Spleen (tissue), 11 donors: ENCODE results near the gene BRD4. TPM values are rescaled to one million over a fixed set of nuclear protein-coding genes. Genes with fewer than 3 reads are reported as not detected.

Experiments used
- DNase-seq: peaks from one replicate; pipeline ENCODE4 v3.0.0-alpha.2; 2020
- H3K27ac ChIP-seq, 8 donors: fragments of 200-600 bp; sonication (generic) in 7 of 8; 1 replicate in 4 of 8; 2 replicates in 4 of 8; pipeline versions ENCODE4 v1.5.0 to v1.8.0; 2016 to 2021; ENCODE audit warnings: inconsistent platforms in 4 of 8, mild to moderate bottlenecking in 4 of 8, moderate library complexity in 1 of 8
- H3K27me3 ChIP-seq, 7 donors: fragments of 200-600 bp; sonication (generic) in 6 of 7; replicated peaks in 1 of 7; 1 replicate in 4 of 7; 2 replicates in 3 of 7; pipeline versions ENCODE4 v1.5.0 to v1.8.0; 2016 to 2021; ENCODE audit warnings: inconsistent platforms in 3 of 7, mild to moderate bottlenecking in 1 of 7
- H3K36me3 ChIP-seq, 6 donors: fragments of 200-600 bp; sonication (generic) in 5 of 6; 1 replicate in 4 of 6; 2 replicates in 2 of 6; pipeline versions ENCODE4 v1.5.0 to v1.8.0; 2016 to 2021; ENCODE audit warnings: inconsistent platforms in 2 of 6
- H3K4me1 ChIP-seq, 6 donors: fragments of 200-600 bp; sonication (generic) in 5 of 6; 1 replicate in 3 of 6; 2 replicates in 3 of 6; pipeline versions ENCODE4 v1.5.0 to v1.8.0; 2016 to 2021; ENCODE audit warnings: inconsistent platforms in 3 of 6
- H3K4me3 ChIP-seq, 8 donors: fragments of 200-600 bp; sonication (generic) in 7 of 8; 1 replicate in 4 of 8; 2 replicates in 4 of 8; pipeline versions ENCODE4 v1.5.0 to v1.8.0; 2016 to 2021; ENCODE audit warnings: inconsistent platforms in 4 of 8, mild to moderate bottlenecking in 4 of 8, moderate library complexity in 2 of 8
- H3K9me3 ChIP-seq, 8 donors: fragments of 200-600 bp; sonication (generic) in 7 of 8; 1 replicate in 4 of 8; 2 replicates in 4 of 8; pipeline versions ENCODE4 v1.5.0 to v1.8.0; 2016 to 2021; ENCODE audit warnings: inconsistent platforms in 4 of 8
- POLR2A ChIP-seq, 3 donors: fragments of 450-650 bp; IDR thresholded peaks; one replicate each; pipeline ENCODE4 v1.5.1; 2017; ENCODE audit warnings: antibody characterized with exemption in 3 of 3, mild to moderate bottlenecking in 1 of 3
- POLR2AphosphoS5 ChIP-seq, 3 donors: sonication (generic); formaldehyde crosslinking; IDR thresholded peaks; one replicate each; pipeline ENCODE4 v1.5.1; 2017; ENCODE audit warnings: antibody characterized with exemption in 3 of 3
- WGBS, 5 donors: extraction: QIAGEN DNeasy Blood & Tissue Kit in 3 of 5; methylation state at CpG; one replicate each; pipeline versions ENCODE4 v1.1.5 to v1.1.7; 2013 to 2018; 5-methylcytosine and 5-hydroxymethylcytosine counted together
- intact Hi-C: fragments of 100-400 bp; cut with DNase I; formaldehyde crosslinking; loops from one replicate; pipeline ENCODE4 v1.15.0; 2023; ENCODE audit warnings: low total_unique reads
- polyA plus RNA-seq, 3 donors: library from polyadenylated mRNA; stranded (reverse); fragments of 200-250 nt; gene quantifications; one replicate each; pipeline ENCODE4 v1.2.1, GENCODE V29; 2013
- total RNA-seq, 7 donors: library from RNA; depleted of rRNA in 3 of 7; stranded (reverse); fragments of >200 nt in 3 of 7; fragmentation: NEBNext Ultra II Directional in 4 of 7; extraction: Animal tissue kit (Norgen Biotek cat#: 25700) in 4 of 7; gene quantifications; one replicate each; pipeline versions ENCODE4 v1.1.0 to v1.2.1, GENCODE V29; 2016 to 2021
- TF ChIP-seq, protein P1 (sequence below), 11 experiments: fragments of 200-600 bp in 7 of 11; fragments of 450-650 bp in 4 of 11; sonication (generic) in 4 of 11; IDR thresholded peaks in 8 of 11; conservative IDR thresholded peaks in 3 of 11; 1 replicate in 7 of 11; 2 replicates in 4 of 11; pipeline versions ENCODE4 v1.4.0 to v1.8.0; 2016 to 2021; ENCODE audit warnings: antibody characterized with exemption in 11 of 11, inconsistent platforms in 4 of 11, mild to moderate bottlenecking in 1 of 11
- donor health status: healthy with polysubstance abuse.
- donor health status: DM: no; HTN: no; CAD: no; lungs with moderate emphysema.
- donor health status: DM: no; HTN: no; CAD: no.
- donor health status: Bipolar disorder and iron deficiency.
- donor health status: healthy.
- donor health status: DM: no; HTN: no; CAD: no.
- donor health status: DM: yes; HTN: yes; CAD: no.

The BRD4 gene
- total and polyA plus RNA-seq, 10 donors = 10.3 to 146 (median 68.0) TPM

DNA sequence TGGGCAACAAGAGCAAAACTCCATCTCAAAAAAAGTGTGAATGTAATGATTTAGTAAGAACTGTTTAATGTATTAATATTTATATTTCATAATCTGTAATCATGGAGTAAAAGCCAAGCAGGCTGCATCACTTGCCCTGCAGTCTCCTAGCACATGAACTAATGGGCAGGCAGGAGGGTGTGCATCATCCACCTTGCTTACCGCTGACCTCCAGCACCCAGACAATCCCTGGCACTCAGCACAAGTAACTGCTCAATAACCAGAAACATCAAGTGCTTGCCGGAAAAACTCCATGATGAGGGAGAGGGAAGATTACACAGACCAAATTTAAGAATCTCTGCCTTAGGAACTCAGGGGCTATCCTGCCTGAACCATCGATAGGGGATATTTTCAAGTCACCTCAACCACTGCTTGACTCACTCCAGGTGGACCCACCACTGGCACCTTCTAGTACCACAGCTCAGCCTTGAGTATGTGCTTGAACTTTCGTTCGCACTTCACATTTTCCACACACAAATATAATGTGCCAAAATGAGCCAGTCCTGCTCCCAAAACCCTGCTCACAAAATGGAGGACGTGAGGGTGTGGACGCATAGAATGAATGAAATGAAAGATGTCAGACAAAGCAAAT, 18.6 kb downstream of the BRD4 start:
- TF ChIP-seq, protein P1, sequence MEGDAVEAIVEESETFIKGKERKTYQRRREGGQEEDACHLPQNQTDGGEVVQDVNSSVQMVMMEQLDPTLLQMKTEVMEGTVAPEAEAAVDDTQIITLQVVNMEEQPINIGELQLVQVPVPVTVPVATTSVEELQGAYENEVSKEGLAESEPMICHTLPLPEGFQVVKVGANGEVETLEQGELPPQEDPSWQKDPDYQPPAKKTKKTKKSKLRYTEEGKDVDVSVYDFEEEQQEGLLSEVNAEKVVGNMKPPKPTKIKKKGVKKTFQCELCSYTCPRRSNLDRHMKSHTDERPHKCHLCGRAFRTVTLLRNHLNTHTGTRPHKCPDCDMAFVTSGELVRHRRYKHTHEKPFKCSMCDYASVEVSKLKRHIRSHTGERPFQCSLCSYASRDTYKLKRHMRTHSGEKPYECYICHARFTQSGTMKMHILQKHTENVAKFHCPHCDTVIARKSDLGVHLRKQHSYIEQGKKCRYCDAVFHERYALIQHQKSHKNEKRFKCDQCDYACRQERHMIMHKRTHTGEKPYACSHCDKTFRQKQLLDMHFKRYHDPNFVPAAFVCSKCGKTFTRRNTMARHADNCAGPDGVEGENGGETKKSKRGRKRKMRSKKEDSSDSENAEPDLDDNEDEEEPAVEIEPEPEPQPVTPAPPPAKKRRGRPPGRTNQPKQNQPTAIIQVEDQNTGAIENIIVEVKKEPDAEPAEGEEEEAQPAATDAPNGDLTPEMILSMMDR (IDR thresholded peaks at IDR 0.05 in 8 of 11, conservative IDR thresholded peaks at IDR 0.05 in 3 of 11) = no peak
- TF ChIP-seq POLR2A (IDR thresholded peaks at IDR 0.05) (no peak), POLR2AphosphoS5 (IDR thresholded peaks at IDR 0.05) (no peak)
- WGBS, 5 donors = 69 to 86% (median 81%) methylated on average over 7 of the region's 7 CpGs

DNA sequence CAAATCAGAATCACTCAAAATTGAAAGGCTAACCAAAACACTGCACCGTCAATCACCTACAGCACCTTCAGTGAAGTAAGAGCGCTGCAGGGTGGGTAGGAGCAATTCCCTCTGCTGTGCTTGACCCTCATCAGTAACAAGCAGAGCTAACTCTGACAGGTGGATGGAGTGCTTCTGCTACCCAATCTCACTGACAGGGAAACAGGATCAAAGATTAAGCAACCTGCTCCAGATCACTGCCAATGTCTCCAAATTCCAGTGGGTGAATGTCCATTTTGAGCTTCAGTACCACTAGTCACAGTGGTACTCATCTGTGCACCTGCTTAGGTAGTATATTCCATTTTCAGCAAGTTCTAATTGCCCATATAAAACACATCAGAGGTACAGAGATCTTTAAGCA, 25.2 kb downstream of the BRD4 start:
- TF ChIP-seq POLR2AphosphoS5 (IDR thresholded peaks at IDR 0.05) = no peak
- TF ChIP-seq POLR2A (IDR thresholded peaks at IDR 0.05) = no peak
- TF ChIP-seq, protein P1 (IDR thresholded peaks at IDR 0.05 in 8 of 11, conservative IDR thresholded peaks at IDR 0.05 in 3 of 11) = no peak
- peaks cover 73 to 100% (median 96%) of the 10 kb centered on the region in 6 donors for H3K4me1 ChIP-seq
- intact Hi-C loops = no loop called here
- H3K36me3 ChIP-seq = no peaks in the 10 kb centered on the region
- no peaks in the 10 kb centered on the region for H3K27me3 ChIP-seq
- DNase-seq = no peak
- peak overlapping the region in 2 of 8 donors; percentile 1 to 14 for H3K27ac ChIP-seq
- H3K9me3 ChIP-seq = no peaks in the 10 kb centered on the region
- 86 to 95% (median 92%) methylated on average over 2 of the region's 2 CpGs for WGBS, 5 donors
- no peak overlapping the region for H3K4me3 ChIP-seq

More for the DNA sequence above, 18.6 kb downstream of the BRD4 start:
- H3K4me1 ChIP-seq = peaks cover 86 to 100% (median 99%) of the 10 kb centered on the region in 6 donors
- intact Hi-C loops = no loop called here
- no peaks in the 10 kb centered on the region for H3K27me3 ChIP-seq
- no peak for DNase-seq
- peaks cover 0 to 6% (median 0%) of the 10 kb centered on the region in 6 donors for H3K36me3 ChIP-seq
- no peak overlapping the region for H3K27ac ChIP-seq
- no peak overlapping the region for H3K4me3 ChIP-seq
- no peaks in the 10 kb centered on the region for H3K9me3 ChIP-seq

DNA sequence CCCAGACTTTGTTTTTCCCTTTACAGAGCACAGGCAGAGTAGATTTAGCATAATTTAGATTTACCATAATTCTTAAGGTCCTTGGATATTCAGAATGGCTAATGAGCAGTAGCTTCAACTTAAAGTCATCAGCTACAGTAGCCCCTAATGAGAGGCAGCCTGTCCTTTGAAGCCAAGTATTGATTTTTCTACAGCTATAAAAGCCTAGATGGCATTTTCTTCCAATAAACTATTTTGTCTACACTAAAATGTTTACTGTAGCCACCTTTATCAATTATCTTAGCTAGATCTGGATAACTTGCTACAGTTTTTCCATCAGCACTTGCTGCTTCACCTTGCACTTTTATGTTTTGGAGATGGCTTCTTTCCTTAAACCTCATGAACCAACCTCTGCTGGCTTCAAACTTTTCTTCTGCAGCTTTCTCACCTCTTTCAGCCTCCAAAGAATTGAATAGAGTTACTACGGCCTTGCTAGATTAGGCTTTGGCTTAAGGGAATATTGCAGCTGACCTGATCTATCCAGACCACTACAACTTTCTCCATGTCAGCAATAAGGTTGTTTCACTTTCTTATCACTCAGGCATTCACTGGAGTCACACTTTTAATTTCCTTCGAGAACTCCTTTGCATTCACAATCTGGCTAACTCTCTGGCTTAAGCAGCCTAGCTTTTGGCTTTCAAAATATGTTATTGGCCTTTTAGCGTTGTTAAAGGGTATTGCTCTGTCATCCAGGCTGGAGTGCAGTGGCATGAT, 26.6 kb downstream of the BRD4 start:
- Histone ChIP-seq H3K36me3 (no peaks in the 10 kb centered on the region), H3K4me1 (peaks cover 73 to 100% (median 96%) of the 10 kb centered on the region in 6 donors), H3K27me3 (no peaks in the 10 kb centered on the region), H3K4me3 (no peak overlapping the region), H3K27ac (peak overlapping the region in 1 of 8 donors; percentile 19), H3K9me3 (no peaks in the 10 kb centered on the region)
- 82 to 92% (median 88%) methylated on average over 3 of the region's 3 CpGs for WGBS, 5 donors
- TF ChIP-seq POLR2AphosphoS5 (IDR thresholded peaks at IDR 0.05) (no peak), POLR2A (IDR thresholded peaks at IDR 0.05) (no peak)
- TF ChIP-seq, protein P1 (IDR thresholded peaks at IDR 0.05 in 8 of 11, conservative IDR thresholded peaks at IDR 0.05 in 3 of 11) = no peak
- intact Hi-C loops = no loop called here
- no peak for DNase-seq

DNA sequence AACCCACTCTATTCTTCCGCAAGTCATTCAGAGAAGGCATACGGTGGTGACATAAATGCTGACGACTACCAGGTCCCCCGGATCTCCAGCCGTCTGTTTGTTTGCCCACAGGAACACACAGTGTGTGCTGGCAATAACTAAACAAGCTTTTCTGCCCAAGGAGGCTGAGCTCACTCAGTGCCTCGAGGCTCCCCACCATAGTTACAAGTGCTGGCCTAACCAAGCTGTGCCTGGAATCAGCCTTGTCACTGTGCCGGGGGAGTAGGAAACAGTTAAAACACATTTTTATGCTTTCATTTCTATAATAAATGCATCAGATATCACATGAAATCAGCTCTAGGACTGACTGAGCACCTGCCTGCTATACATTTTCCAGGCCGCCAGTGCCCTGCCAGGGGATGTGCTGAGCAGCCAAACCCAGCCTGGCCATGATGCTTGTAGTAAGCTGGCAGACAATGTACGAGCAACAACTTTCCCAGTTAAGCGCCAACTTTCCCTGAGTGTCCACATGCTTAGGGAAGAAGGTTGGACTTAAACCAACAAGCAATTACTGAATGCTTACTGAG, 28.1 kb downstream of the BRD4 start:
- peak overlapping the region in 1 of 8 donors; percentile 52 for H3K27ac ChIP-seq
- H3K27me3 ChIP-seq = no peaks in the 10 kb centered on the region
- H3K4me1 ChIP-seq = peaks cover 80 to 100% (median 96%) of the 10 kb centered on the region in 6 donors
- no peak for DNase-seq
- intact Hi-C loops = no loop called here
- no peak overlapping the region for H3K4me3 ChIP-seq
- 50 to 68% (median 62%) methylated on average over 10 of the region's 10 CpGs for WGBS, 5 donors
- no peak for TF ChIP-seq POLR2AphosphoS5 (IDR thresholded peaks at IDR 0.05)
- TF ChIP-seq, protein P1 (IDR thresholded peaks at IDR 0.05 in 8 of 11, conservative IDR thresholded peaks at IDR 0.05 in 3 of 11) = no peak
- no peak for TF ChIP-seq POLR2A (IDR thresholded peaks at IDR 0.05)
- H3K9me3 ChIP-seq = no peaks in the 10 kb centered on the region
- H3K36me3 ChIP-seq = no peaks in the 10 kb centered on the region
